OCI-LY7 (cell line): Measurements from ENCODE around the gene UTS2R.

Source experiments
- EZH2phosphoT487 ChIP-seq: fragments of 200-600 bp; sonication (generic); IDR thresholded peaks from 2 replicates; pipeline ENCODE4 v1.6.1; 2018; ENCODE audit warnings: low read depth, borderline replicate concordance, mild to moderate bottlenecking, mixed run types, antibody characterized with exemption, low read length, moderate library complexity, mixed read lengths
- TF ChIP-seq, protein P1 (sequence below): fragments of 200-600 bp; sonication (generic); conservative IDR thresholded peaks from 2 replicates; pipeline ENCODE4 v1.5.1; 2014; ENCODE audit warnings: mild to moderate bottlenecking, antibody characterized with exemption, low read length, moderate library complexity, mixed read lengths

DNA sequence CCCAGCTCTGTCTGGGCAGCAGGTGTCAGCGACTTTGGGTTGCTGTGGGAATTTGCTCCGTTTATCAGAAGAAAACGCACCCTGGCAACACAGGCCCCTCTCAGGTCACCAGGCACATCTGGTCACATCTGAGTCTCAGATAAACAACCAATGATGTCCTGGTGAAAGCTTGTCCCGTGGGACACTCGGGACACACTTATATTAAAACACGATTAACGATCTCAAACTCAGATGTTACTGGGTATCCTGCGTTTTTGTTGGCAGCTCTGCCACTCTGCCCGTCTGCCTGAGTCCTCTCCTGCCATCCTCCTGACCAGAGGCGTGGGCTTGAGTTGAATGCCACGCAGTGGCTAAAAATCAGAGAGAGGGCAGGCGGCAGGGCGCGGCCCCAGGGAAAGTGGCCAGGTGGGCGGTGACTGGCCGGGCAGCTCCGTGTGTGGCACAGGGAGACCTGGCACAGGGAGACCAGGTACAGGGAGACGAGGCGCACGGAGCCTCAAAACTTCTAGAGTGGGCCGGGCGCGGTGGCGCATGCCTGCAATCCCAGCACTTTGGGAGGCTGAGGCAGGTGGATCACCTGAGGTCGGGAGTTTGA lies 40.1 kb upstream of the UTS2R start:
- TF ChIP-seq, protein P1, sequence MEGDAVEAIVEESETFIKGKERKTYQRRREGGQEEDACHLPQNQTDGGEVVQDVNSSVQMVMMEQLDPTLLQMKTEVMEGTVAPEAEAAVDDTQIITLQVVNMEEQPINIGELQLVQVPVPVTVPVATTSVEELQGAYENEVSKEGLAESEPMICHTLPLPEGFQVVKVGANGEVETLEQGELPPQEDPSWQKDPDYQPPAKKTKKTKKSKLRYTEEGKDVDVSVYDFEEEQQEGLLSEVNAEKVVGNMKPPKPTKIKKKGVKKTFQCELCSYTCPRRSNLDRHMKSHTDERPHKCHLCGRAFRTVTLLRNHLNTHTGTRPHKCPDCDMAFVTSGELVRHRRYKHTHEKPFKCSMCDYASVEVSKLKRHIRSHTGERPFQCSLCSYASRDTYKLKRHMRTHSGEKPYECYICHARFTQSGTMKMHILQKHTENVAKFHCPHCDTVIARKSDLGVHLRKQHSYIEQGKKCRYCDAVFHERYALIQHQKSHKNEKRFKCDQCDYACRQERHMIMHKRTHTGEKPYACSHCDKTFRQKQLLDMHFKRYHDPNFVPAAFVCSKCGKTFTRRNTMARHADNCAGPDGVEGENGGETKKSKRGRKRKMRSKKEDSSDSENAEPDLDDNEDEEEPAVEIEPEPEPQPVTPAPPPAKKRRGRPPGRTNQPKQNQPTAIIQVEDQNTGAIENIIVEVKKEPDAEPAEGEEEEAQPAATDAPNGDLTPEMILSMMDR, result no peak
- no peak for TF ChIP-seq EZH2phosphoT487
